Chondrocyte (in vitro differentiated cells): Measurements from ENCODE around the gene DCLK2. TPM values are rescaled to one million over a fixed set of nuclear protein-coding genes. Genes with fewer than 3 reads are reported as not detected.
A peak's percentile ranks its signal among the peaks of the same experiment; 100 is the strongest.

Experiments used
- DNase-seq: peaks from one replicate; pipeline ENCODE4 v3.0.0; 2021; ENCODE audit warnings: mixed read lengths, low spot score
- H3K27ac Mint-ChIP-seq: one replicate; pipeline ENCODE4 v1.8.0; 2021; ENCODE audit warnings: mild to moderate bottlenecking, moderate library complexity, mixed read lengths; ENCODE audit not compliant: unreplicated experiment
- H3K27me3 Mint-ChIP-seq: 2 replicates; pipeline ENCODE4 v1.8.0; 2021; ENCODE audit warnings: low read depth, mixed read lengths
- H3K36me3 Mint-ChIP-seq: 2 replicates; pipeline ENCODE4 v1.8.0; 2021; ENCODE audit warnings: low read depth, mixed read lengths
- H3K4me1 Mint-ChIP-seq: 2 replicates; pipeline ENCODE4 v1.8.0; 2021; ENCODE audit warnings: low read depth, mild to moderate bottlenecking, mixed read lengths
- H3K4me3 Mint-ChIP-seq: one replicate; pipeline ENCODE4 v1.8.0; 2021; ENCODE audit warnings: mild to moderate bottlenecking, moderate library complexity, mixed read lengths; ENCODE audit not compliant: unreplicated experiment
- H3K9me3 Mint-ChIP-seq: 2 replicates; pipeline ENCODE4 v1.8.0; 2021; ENCODE audit warnings: low read depth, mixed read lengths
- CTCF ChIP-seq: fragments of 200-600 bp; sonication (generic); IDR thresholded peaks from 2 replicates; pipeline ENCODE4 v1.5.0; 2021; ENCODE audit warnings: antibody characterized with exemption, mild to moderate bottlenecking, moderate library complexity
- total RNA-seq: library from RNA; stranded (reverse); gene quantifications from 3 replicates; pipeline ENCODE4 v1.2.1, GENCODE V29; 2021

The DCLK2 gene
- total RNA-seq, 1 donor from 2014 or later = 20.0 TPM

GRCh38 chr4:150127757-150128156 is 49.5 kb downstream of the DCLK2 start:
- Mint-ChIP-seq H3K36me3 (peaks cover 5% of the 10 kb centered on the region), H3K27me3 (no peaks in the 10 kb centered on the region), H3K4me1 (peaks cover 63% of the 10 kb centered on the region), H3K27ac (peak overlapping the region; percentile 55), H3K4me3 (no peak overlapping the region), H3K9me3 (no peaks in the 10 kb centered on the region)
- no peak for TF ChIP-seq CTCF
- DNase-seq = no peak

DNA sequence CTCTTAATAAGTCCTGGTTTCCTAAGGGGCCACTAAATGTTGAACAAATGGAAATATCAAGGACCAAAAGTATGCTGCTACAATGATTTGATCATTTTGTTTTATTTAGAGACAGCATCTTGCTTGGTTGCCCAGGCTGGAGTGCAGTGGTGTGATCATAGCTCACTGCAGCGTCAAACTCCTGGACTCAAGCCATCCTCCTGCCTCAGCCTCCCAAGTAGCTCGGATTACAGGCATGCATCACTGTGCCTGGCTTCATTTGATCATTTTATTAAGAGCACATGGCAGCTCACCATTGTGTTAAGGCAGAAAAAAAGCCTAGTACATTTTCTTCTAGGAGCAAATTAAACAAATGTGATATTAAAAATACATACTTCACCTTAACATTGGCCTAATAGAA is 52.7 kb downstream of the DCLK2 start:
- Mint-ChIP-seq H3K27ac (no peak overlapping the region), H3K36me3 (peaks cover 9% of the 10 kb centered on the region), H3K4me1 (peaks cover 69% of the 10 kb centered on the region), H3K9me3 (peaks cover 2% of the 10 kb centered on the region), H3K27me3 (no peaks in the 10 kb centered on the region), H3K4me3 (no peak overlapping the region)
- TF ChIP-seq CTCF = no peak
- DNase-seq = no peak

DNA sequence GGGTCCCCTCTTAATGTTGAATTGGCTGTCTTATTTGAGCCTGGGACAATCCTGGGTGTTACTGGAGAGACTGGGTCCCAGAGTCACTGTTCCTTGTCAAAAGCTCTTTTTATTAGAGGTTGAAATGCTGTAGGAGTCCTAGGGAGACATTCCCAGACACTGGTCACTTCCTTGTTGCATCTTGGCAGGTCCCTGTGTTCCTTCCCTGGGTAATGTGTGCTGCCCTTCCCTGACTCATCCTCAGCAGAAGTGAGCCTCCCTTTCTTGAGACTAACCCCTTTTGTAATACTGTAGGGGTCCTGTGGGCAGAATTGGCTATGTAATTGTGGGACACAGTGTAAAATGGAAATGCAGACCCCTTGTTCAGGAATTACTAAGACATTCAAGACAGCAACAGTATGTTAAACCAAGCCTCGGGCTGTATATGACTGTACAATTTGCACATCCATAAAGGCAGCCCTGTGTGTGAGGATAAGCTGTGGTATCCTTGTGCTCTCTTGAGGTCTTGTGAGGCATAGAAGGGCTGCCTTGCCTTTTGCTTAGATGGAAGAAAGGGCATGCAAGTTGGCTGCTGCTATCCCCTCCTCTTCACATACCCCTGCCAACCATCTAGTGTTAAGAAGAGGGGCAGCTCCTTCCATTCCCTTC is 53.5 kb downstream of the DCLK2 start:
- no peak for TF ChIP-seq CTCF
- no peak for DNase-seq
- Mint-ChIP-seq H3K9me3 (peaks cover 6% of the 10 kb centered on the region), H3K27me3 (no peaks in the 10 kb centered on the region), H3K36me3 (peaks cover 9% of the 10 kb centered on the region), H3K27ac (peak overlapping the region; percentile 23), H3K4me3 (no peak overlapping the region), H3K4me1 (peaks cover 69% of the 10 kb centered on the region)

GRCh38 chr4:150133605-150134004 is 55.4 kb downstream of the DCLK2 start:
- H3K27ac Mint-ChIP-seq = no peak overlapping the region
- no peak for DNase-seq
- peaks cover 6% of the 10 kb centered on the region for H3K9me3 Mint-ChIP-seq
- no peak overlapping the region for H3K4me3 Mint-ChIP-seq
- peaks cover 55% of the 10 kb centered on the region for H3K4me1 Mint-ChIP-seq
- peaks cover 11% of the 10 kb centered on the region for H3K36me3 Mint-ChIP-seq
- no peak for TF ChIP-seq CTCF
- no peaks in the 10 kb centered on the region for H3K27me3 Mint-ChIP-seq

DNA sequence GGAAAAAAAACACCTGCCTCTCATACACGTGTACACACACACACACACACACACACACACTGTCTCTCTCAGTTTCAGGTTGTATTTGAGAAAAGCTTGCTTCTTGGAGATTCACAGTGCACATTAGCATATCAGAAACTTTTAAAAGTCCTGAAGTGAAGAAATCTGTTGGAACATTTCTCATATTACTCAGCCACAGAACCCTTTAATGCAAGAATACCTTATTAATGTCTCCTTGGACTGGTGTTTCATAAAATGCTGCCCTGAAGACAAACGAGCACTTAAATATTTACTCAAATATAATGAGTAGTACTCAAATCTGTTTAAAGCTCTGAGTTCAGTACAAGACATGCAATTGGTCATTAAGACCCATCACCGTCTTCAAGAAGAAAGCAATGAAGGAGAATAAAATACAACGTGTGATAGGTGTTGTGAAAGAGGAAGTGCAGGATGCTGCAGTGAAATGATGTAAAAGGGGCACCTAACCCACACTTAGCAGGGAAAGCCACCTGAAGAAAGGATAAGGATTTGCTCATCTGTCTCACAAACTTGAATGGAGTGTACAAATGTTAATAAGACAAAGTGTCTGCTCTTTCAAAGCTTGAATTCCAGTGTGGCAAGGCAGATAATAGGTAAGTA is 57.0 kb downstream of the DCLK2 start:
- Mint-ChIP-seq H3K27me3 (no peaks in the 10 kb centered on the region), H3K9me3 (peaks cover 6% of the 10 kb centered on the region), H3K4me1 (peaks cover 51% of the 10 kb centered on the region), H3K4me3 (no peak overlapping the region), H3K36me3 (peaks cover 11% of the 10 kb centered on the region), H3K27ac (peak overlapping the region; percentile 30)
- DNase-seq = no peak
- no peak for TF ChIP-seq CTCF
